Endothelial cell of umbilical vein (primary cell): Measurements from ENCODE around the gene STMN1.

Experiments used
- EZH2 ChIP-seq: IDR thresholded peaks from 2 replicates; pipeline ENCODE4 v1.6.1; 2012; ENCODE audit warnings: borderline replicate concordance, low read depth, mild to moderate bottlenecking, moderate library complexity, low read length, inconsistent platforms; ENCODE audit not compliant: severe bottlenecking
- JUN ChIP-seq: IDR thresholded peaks from 2 replicates; pipeline ENCODE4 v1.6.1; 2011; ENCODE audit warnings: borderline replicate concordance, low read depth; ENCODE audit not compliant: insufficient read length, insufficient read depth
- POLR2AphosphoS5 ChIP-seq: IDR thresholded peaks from 2 replicates; pipeline ENCODE4 v1.6.1; 2012; ENCODE audit warnings: low read depth, mild to moderate bottlenecking, control low read depth, low read length, moderate library complexity; ENCODE audit not compliant: insufficient read depth
- TF ChIP-seq, protein P1 (sequence below), 2 donors: IDR thresholded peaks; 1 replicate in 1 of 2; 2 replicates in 1 of 2; pipeline ENCODE4 v1.5.1; 2011; ENCODE audit warnings: low read length in 2 of 2, mild to moderate bottlenecking in 2 of 2, moderate library complexity in 2 of 2, control low read depth in 1 of 2, inconsistent platforms in 1 of 2, low read depth in 1 of 2; ENCODE audit not compliant: insufficient read depth in 1 of 2; ENCODE audit errors: extremely low read depth in 1 of 2

- TF ChIP-seq, protein P1, sequence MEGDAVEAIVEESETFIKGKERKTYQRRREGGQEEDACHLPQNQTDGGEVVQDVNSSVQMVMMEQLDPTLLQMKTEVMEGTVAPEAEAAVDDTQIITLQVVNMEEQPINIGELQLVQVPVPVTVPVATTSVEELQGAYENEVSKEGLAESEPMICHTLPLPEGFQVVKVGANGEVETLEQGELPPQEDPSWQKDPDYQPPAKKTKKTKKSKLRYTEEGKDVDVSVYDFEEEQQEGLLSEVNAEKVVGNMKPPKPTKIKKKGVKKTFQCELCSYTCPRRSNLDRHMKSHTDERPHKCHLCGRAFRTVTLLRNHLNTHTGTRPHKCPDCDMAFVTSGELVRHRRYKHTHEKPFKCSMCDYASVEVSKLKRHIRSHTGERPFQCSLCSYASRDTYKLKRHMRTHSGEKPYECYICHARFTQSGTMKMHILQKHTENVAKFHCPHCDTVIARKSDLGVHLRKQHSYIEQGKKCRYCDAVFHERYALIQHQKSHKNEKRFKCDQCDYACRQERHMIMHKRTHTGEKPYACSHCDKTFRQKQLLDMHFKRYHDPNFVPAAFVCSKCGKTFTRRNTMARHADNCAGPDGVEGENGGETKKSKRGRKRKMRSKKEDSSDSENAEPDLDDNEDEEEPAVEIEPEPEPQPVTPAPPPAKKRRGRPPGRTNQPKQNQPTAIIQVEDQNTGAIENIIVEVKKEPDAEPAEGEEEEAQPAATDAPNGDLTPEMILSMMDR (IDR thresholded peaks at IDR 0.05; ENCODE audit: extremely low read depth in 1 of 2, insufficient read depth in 1 of 2, low read depth in 1 of 2, low read length in 2 of 2): no peak
- TF ChIP-seq EZH2 (no peak), JUN (no peak), POLR2AphosphoS5 (no peak)
These were observed 8.1 kb upstream of the STMN1 start for GRCh38 chr1:25914074-25914995.
